ENCODE measurements around the gene RAB25.
A peak's percentile ranks its signal among the peaks of the same experiment; 100 is the strongest.
"Not testable (repeated sequence)": the region's sequence is repeated elsewhere in the genome, so short reads cannot be mapped to it uniquely, and the experiment has no call there.

The RAB25 gene

DNA sequence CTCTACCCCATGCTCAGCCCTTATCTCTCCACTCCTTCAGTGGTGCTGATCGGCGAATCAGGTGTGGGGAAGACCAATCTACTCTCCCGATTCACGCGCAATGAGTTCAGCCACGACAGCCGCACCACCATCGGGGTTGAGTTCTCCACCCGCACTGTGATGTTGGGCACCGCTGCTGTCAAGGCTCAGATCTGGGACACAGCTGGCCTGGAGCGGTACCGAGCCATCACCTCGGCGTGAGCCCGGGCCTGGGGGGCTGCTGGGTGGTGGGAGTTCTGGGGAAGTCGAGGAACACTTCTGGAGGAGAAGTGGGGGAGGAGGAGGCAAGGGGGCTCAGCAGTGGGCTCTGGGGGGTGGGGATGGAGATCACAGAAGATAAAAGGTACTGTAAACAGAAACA lies 4.9 kb downstream of the RAB25 start:
- Mint-ChIP-seq H3K9me3 (no peaks in the 10 kb centered on the region), H3K27ac (no peak overlapping the region), H3K4me1 (peaks cover 5 to 6% of the 10 kb centered on the region in 2 donors), H3K36me3 (no peaks in the 10 kb centered on the region), H3K27me3 (peaks cover 0 to 5% of the 10 kb centered on the region in 2 donors), H3K4me3 (no peak overlapping the region)
- DNase-seq (no peak), ATAC-seq (replicated peaks) (no peak)

DNA sequence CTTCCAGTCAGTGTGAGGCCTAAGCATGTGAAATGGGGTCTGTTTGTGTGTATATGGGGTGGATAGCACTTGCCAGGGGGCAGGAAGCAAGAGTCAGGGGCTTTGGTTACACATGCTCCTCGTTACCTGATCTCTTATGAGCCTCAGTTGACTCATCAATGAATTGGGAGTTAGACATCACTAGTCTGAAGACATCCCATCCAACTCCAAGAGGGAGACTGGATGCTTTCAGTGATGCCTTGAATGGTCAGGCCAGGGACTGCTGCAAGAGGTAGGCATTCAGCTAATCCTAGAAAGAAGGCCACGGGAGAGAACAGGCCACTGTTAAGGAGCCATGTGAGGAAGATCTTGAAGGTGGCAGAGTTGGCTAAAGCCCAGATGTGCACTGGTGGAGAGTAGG lies 6.3 kb downstream of the RAB25 start:
- no peaks in the 10 kb centered on the region for H3K9me3 Mint-ChIP-seq
- ATAC-seq (replicated peaks) (no peak), DNase-seq (no peak)
- no peaks in the 10 kb centered on the region for H3K36me3 Mint-ChIP-seq
- H3K4me3 Mint-ChIP-seq = no peak overlapping the region
- H3K27ac Mint-ChIP-seq = no peak overlapping the region
- H3K4me1 Mint-ChIP-seq = peaks cover 3 to 6% of the 10 kb centered on the region in 2 donors
- H3K27me3 Mint-ChIP-seq = peaks cover 0 to 5% of the 10 kb centered on the region in 2 donors

GRCh38 chr1:156069490-156070455 lies 8.8 kb downstream of the RAB25 start:
- Mint-ChIP-seq H3K4me1 (peaks cover 4 to 6% of the 10 kb centered on the region in 2 donors), H3K4me3 (no peak overlapping the region), H3K27ac (no peak overlapping the region), H3K9me3 (no peaks in the 10 kb centered on the region), H3K27me3 (peaks cover 0 to 5% of the 10 kb centered on the region in 2 donors), H3K36me3 (no peaks in the 10 kb centered on the region)
- ATAC-seq (replicated peaks) = no peak
- DNase-seq = no peak

DNA sequence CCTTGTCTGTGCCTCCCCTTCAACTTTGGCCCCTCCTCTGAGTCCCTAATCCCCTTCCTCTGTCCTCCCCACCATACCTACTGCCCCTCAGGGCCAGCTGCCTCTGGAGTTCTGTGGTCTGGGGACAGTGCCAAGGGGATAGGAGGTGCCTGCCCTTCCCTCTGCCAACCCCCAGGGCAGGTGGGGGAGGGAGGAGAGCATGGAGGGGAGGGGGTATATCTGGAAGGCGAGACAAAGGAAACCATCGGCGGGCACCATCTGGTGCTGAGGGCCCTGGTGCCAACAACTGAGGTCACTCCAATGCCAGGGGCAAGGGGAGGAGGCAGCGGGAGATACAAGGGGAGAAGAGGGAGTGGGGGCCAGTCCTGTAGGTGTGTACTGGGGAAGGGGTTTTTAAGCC lies 9.6 kb downstream of the RAB25 start:
- no peaks in the 10 kb centered on the region for H3K36me3 Mint-ChIP-seq
- ATAC-seq (replicated peaks) (no peak), DNase-seq (no peak)
- peaks cover 0 to 5% of the 10 kb centered on the region in 2 donors for H3K27me3 Mint-ChIP-seq
- no peaks in the 10 kb centered on the region for H3K9me3 Mint-ChIP-seq
- H3K27ac Mint-ChIP-seq = no peak overlapping the region
- peaks cover 8 to 11% of the 10 kb centered on the region in 2 donors for H3K4me1 Mint-ChIP-seq
- H3K4me3 Mint-ChIP-seq = no peak overlapping the region

GRCh38 chr1:156071332-156071816 lies 10.4 kb downstream of the RAB25 start:
- H3K4me1 Mint-ChIP-seq = peaks cover 10 to 11% of the 10 kb centered on the region in 2 donors
- not testable (repeated sequence) for H3K36me3 Mint-ChIP-seq; H3K4me3 Mint-ChIP-seq; H3K27me3 Mint-ChIP-seq; H3K27ac Mint-ChIP-seq; ATAC-seq (replicated peaks); H3K9me3 Mint-ChIP-seq; DNase-seq

DNA sequence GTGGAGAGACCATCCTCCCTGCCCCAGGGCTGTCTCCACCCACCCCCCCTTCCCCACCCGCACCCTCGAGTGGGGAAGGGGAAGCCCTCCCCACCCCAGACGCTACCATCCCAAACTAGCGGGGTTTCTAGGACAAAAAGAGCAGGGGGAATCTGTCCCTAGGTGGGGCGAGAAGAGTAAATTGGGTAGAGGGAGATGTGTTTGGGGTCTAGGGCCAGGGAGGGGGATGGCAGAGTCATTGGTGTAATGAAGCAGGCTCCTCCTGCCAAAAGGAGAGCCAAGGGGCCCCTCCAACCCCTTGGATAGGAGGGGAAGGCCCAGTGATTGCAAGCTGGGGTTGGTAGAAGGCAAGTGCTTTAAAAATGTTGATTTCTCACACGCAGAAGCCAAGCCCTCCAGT lies 11.3 kb downstream of the RAB25 start:
- DNase-seq = no peak
- Mint-ChIP-seq H3K9me3 (no peaks in the 10 kb centered on the region), H3K4me3 (no peak overlapping the region), H3K27me3 (peaks cover 0 to 5% of the 10 kb centered on the region in 2 donors), H3K27ac (no peak overlapping the region), H3K36me3 (no peaks in the 10 kb centered on the region), H3K4me1 (peaks cover 8 to 10% of the 10 kb centered on the region in 2 donors)
- no peak for ATAC-seq (replicated peaks)

DNA sequence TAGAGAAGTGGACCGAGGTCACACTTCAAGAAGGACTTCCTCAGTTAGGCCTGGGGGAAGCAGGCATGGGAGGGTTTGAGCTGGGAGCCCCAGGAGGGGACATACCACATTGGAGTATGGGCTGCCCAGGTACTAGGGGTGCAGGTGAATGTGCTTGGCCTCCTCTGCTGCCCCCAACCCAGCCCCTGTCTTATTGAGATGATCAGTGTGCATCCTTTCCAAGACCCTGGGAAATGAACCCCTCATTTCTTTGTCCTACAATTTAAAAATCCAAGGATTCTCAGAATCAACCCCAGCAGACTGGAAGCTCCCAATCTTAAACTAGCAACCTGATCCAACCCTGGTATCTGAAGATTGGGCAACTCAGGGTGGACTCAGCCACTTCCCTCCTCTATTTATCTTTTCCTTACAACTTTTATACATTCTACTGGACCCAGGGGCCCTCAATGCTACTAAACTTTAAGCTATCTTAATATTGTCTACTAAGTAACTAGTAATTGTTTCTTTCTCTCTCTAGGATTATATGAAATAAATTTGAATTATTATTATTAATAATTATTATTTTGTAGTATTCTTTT lies 12.2 kb downstream of the RAB25 start:
- no peak for DNase-seq
- H3K9me3 Mint-ChIP-seq = no peaks in the 10 kb centered on the region
- peaks cover 8 to 12% of the 10 kb centered on the region in 2 donors for H3K4me1 Mint-ChIP-seq
- peaks cover 0 to 5% of the 10 kb centered on the region in 2 donors for H3K27me3 Mint-ChIP-seq
- H3K36me3 Mint-ChIP-seq = no peaks in the 10 kb centered on the region
- H3K4me3 Mint-ChIP-seq = no peak overlapping the region
- H3K27ac Mint-ChIP-seq = no peak overlapping the region
- no peak for ATAC-seq (replicated peaks)

DNA sequence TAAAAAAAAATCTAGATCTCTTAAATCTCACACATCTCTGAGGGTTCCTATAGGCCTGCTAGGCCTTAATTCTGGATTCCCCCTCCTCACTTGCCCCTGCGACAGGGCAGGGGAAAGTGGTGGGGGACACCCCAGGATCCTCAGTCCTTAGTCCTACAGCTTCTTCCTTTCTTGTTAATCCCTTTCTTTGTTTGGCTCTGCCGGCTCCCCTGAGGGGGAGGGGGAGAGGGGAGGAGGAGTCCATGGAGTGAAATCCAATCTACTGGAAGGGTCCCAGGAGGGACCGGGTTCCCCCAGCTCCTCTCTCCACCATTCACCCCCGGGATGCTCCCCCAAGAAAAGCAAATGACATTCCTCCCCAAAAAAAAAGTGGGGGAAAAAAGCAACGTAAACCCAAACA lies 12.8 kb downstream of the RAB25 start:
- Mint-ChIP-seq H3K9me3 (no peaks in the 10 kb centered on the region), H3K36me3 (no peaks in the 10 kb centered on the region), H3K27ac (no peak overlapping the region), H3K4me1 (peaks cover 8 to 13% of the 10 kb centered on the region in 2 donors), H3K4me3 (no peak overlapping the region), H3K27me3 (peaks cover 0 to 5% of the 10 kb centered on the region in 2 donors)
- ATAC-seq (replicated peaks) (no peak), DNase-seq (no peak)

- no peak for ATAC-seq (replicated peaks)
- H3K27me3 Mint-ChIP-seq = peaks cover 0 to 5% of the 10 kb centered on the region in 2 donors
These were observed 13.7 kb downstream of the RAB25 start for GRCh38 chr1:156074661-156075060.

GRCh38 chr1:156075162-156075561 lies 14.2 kb downstream of the RAB25 start:
- Mint-ChIP-seq H3K9me3 (no peaks in the 10 kb centered on the region), H3K36me3 (no peaks in the 10 kb centered on the region), H3K27ac (no peak overlapping the region), H3K4me3 (no peak overlapping the region), H3K27me3 (peaks cover 0 to 4% of the 10 kb centered on the region in 2 donors), H3K4me1 (peaks cover 8 to 15% of the 10 kb centered on the region in 2 donors)
- ATAC-seq (replicated peaks) (no peak), DNase-seq (no peak)

More at GRCh38 chr1:156074661-156075060, 13.7 kb downstream of the RAB25 start:
- no peak overlapping the region for H3K4me3 Mint-ChIP-seq
- DNase-seq = no peak
- no peaks in the 10 kb centered on the region for H3K9me3 Mint-ChIP-seq
- no peak overlapping the region for H3K27ac Mint-ChIP-seq
- peaks cover 8 to 15% of the 10 kb centered on the region in 2 donors for H3K4me1 Mint-ChIP-seq
- no peaks in the 10 kb centered on the region for H3K36me3 Mint-ChIP-seq

DNA sequence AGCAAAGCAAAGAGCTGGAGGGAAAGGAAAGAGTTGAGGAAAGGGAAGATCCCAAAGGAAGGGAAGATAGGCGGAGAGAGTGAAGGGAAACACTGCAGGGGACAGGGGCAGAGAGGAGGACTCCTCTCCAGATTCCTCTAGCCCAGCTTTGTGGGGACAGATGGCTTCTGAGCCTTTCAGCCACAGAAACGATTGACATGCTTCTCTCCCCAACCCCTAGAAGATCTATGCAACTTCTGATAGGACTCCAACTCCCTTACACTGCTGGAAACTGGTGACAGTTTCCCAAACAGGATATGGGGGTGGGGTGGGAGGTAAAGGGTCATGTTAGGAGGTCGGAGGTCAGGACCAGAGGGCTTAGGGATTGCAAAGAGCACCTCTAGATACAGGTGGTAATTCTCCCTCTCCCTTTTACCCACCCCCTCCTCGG lies 14.8 kb downstream of the RAB25 start:
- H3K4me1 Mint-ChIP-seq = peaks cover 8 to 15% of the 10 kb centered on the region in 2 donors
- H3K27me3 Mint-ChIP-seq = no peaks in the 10 kb centered on the region
- no peaks in the 10 kb centered on the region for H3K9me3 Mint-ChIP-seq
- DNase-seq = no peak
- H3K36me3 Mint-ChIP-seq = no peaks in the 10 kb centered on the region
- H3K27ac Mint-ChIP-seq = no peak overlapping the region
- no peak for ATAC-seq (replicated peaks)
- peak overlapping the region; percentile 14 to 79 for H3K4me3 Mint-ChIP-seq

- peak overlapping the region; percentile 68 to 79 for H3K4me3 Mint-ChIP-seq
- no peak for DNase-seq
- H3K36me3 Mint-ChIP-seq = no peaks in the 10 kb centered on the region
- peak; percentile 71 to 76 for ATAC-seq (replicated peaks)
- H3K4me1 Mint-ChIP-seq = peaks cover 13 to 20% of the 10 kb centered on the region in 2 donors
- H3K27me3 Mint-ChIP-seq = no peaks in the 10 kb centered on the region
- H3K9me3 Mint-ChIP-seq = no peaks in the 10 kb centered on the region
- H3K27ac Mint-ChIP-seq = peak overlapping the region; percentile 40
These were observed 15.9 kb downstream of the RAB25 start for GRCh38 chr1:156076609-156077429.

- Mint-ChIP-seq H3K9me3 (no peaks in the 10 kb centered on the region), H3K27ac (no peak overlapping the region), H3K27me3 (no peaks in the 10 kb centered on the region), H3K4me3 (peak overlapping the region; percentile 12 to 79), H3K4me1 (peaks cover 13 to 21% of the 10 kb centered on the region in 2 donors), H3K36me3 (no peaks in the 10 kb centered on the region)
- ATAC-seq (replicated peaks) = no peak
- no peak for DNase-seq
These were observed 16.4 kb downstream of the RAB25 start for GRCh38 chr1:156077430-156077760.

- H3K4me3 Mint-ChIP-seq = no peak overlapping the region
- no peaks in the 10 kb centered on the region for H3K36me3 Mint-ChIP-seq
- DNase-seq (no peak), ATAC-seq (replicated peaks) (no peak)
- H3K27ac Mint-ChIP-seq = no peak overlapping the region
- peaks cover 4 to 7% of the 10 kb centered on the region in 2 donors for H3K27me3 Mint-ChIP-seq
- H3K4me1 Mint-ChIP-seq = peaks cover 22 to 24% of the 10 kb centered on the region in 2 donors
- no peaks in the 10 kb centered on the region for H3K9me3 Mint-ChIP-seq
These were observed 17.8 kb downstream of the RAB25 start for GRCh38 chr1:156078728-156079127.

All from stimulated activated naive B cell treated with anti-CD40 and anti-IgM and Interleukin-4, amounts not matched to agents 10 μg/mL and 1 μg/mL and 100 μg/mL, for 72 hours (primary cell).